ENCODE measurements around the gene AIDA. TPM values are rescaled to one million over a fixed set of nuclear protein-coding genes. Genes with fewer than 3 reads are reported as not detected.

The AIDA gene
- total RNA-seq, 6 experiments from 2014 or later, result 87.1 to 112 (median 103) TPM

DNA sequence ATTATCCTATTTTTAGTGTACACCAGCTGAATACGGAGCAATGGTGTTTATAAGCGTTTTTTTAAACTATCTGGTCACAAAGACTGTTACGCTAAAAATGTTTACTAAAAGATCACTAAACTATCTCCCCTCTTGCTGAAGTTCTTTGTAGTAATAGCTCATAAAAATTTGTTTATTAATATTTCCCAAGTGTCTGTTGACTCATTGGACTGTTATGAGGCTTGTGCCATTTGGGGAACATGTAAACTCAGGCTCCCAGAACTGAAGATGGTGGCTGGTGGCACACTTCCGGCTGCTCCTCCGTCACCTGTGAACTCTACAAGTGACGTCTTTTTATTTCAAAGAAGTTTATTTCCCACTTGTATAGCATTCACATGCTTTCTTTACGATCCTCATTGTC, 46.3 kb downstream of the AIDA start:
- TF ChIP-seq, protein P1, sequence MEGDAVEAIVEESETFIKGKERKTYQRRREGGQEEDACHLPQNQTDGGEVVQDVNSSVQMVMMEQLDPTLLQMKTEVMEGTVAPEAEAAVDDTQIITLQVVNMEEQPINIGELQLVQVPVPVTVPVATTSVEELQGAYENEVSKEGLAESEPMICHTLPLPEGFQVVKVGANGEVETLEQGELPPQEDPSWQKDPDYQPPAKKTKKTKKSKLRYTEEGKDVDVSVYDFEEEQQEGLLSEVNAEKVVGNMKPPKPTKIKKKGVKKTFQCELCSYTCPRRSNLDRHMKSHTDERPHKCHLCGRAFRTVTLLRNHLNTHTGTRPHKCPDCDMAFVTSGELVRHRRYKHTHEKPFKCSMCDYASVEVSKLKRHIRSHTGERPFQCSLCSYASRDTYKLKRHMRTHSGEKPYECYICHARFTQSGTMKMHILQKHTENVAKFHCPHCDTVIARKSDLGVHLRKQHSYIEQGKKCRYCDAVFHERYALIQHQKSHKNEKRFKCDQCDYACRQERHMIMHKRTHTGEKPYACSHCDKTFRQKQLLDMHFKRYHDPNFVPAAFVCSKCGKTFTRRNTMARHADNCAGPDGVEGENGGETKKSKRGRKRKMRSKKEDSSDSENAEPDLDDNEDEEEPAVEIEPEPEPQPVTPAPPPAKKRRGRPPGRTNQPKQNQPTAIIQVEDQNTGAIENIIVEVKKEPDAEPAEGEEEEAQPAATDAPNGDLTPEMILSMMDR (IDR thresholded peaks at IDR 0.05), result no peak
- Mint-ChIP-seq H3K9me3 (no peaks in the 10 kb centered on the region), H3K4me3 (no peak overlapping the region; the same call in 1 of the 2 replicates), H3K36me3 (ENCODE audit: low read depth) (peaks cover 32% of the 10 kb centered on the region), H3K4me1 (ENCODE audit: low read depth) (peaks cover 39% of the 10 kb centered on the region), H3K27me3 (ENCODE audit: insufficient read depth) (no peaks in the 10 kb centered on the region), H3K27ac (peak overlapping the region; percentile 76)
- DNase-seq, result peak; percentile 21

DNA sequence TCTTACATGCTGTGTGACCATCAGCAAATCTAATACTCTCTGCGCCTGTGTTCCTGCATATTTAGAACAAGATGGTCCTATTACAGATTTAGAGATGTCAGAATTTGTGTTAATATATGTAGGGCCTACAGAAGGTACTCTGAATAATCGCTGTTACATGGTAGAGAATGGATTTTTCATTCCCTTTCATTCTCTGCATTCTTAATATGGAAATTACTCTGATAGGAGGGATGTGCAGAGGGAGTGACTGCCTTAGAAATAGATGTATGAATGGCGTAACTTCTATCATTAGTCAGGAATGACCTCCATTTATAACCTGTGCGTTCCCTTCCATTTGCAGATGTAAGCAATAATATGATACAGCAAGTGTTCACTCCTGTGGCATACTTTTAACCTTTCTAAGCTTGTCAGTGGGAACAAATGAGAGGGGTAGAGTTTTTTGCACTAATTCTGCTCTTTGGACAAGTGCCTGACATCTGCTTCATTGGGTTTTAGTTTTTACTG, 48.8 kb downstream of the AIDA start:
- Mint-ChIP-seq H3K27ac (no peak overlapping the region), H3K4me1 (ENCODE audit: low read depth) (peaks cover 31% of the 10 kb centered on the region), H3K4me3 (no peak overlapping the region), H3K36me3 (ENCODE audit: low read depth) (peaks cover 37% of the 10 kb centered on the region), H3K27me3 (ENCODE audit: insufficient read depth) (0 out of 2 replicates have a peak, but pooled peaks cover 1% of the 10 kb centered on the region), H3K9me3 (no peaks in the 10 kb centered on the region)
- TF ChIP-seq, protein P1 (IDR thresholded peaks at IDR 0.05), result no peak
- DNase-seq, result no peak

DNA sequence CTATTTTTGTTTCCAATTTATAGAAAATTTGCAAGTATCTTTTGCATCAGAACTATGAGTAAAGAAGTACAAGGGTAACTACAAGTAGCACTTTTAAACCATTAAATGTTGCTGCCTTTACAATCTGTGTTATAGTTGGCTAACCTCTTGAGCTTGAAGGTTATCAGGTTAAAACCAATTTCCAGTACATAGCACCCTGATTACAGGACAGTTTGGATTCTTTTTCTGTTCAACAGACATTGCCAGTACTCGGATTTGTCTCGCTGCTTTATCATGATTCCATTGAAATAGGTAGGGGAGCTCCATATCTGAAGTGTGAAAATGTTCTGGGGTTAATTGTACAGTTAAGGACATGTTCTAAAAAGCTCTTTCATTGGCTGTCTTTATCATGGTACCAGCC, 54.4 kb downstream of the AIDA start:
- Mint-ChIP-seq H3K4me1 (ENCODE audit: low read depth) (no peaks in the 10 kb centered on the region), H3K4me3 (no peak overlapping the region), H3K27me3 (ENCODE audit: insufficient read depth) (0 out of 2 replicates have a peak, but pooled peaks cover 1% of the 10 kb centered on the region), H3K36me3 (ENCODE audit: low read depth) (peaks cover 37% of the 10 kb centered on the region), H3K9me3 (no peaks in the 10 kb centered on the region), H3K27ac (no peak overlapping the region)
- DNase-seq, result no peak
- TF ChIP-seq, protein P1 (IDR thresholded peaks at IDR 0.05), result no peak

DNA sequence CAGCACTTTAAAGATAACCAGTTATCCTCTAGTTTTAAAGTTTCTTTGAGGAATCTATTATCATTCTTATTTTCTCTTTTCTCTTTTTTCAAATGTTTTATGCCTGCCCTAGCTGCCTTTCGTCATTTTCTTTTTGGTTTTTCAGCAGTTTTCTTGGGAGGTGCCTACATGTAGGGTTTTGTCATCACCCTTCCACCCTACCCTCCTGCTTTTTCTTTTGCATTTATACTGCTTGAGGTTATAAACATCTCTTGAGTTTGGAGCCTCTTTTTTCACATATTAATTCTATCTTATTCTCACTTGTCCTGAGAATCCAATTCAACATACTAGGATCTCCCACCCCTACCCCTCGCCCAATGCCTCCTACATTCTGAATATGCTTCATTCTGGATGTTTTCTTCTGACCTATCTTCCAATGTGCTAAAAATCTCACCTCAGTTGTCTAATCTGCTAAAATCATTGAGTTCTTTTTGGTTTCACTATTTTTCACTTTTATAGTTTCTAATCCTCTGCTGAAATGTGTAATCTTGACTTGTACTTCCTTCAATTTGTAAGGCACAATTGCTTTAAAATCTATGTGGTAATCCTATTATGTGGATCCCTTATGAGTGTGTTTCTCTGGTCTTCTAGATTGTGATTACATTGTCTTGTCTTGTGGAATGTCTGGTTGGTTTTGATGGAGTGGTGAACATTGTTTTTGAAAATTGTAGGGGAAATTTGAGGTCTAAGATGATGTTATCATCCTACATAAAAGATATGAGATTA, 55.7 kb downstream of the AIDA start:
- H3K9me3 Mint-ChIP-seq, result no peaks in the 10 kb centered on the region
- H3K4me1 Mint-ChIP-seq (ENCODE audit: low read depth), result no peaks in the 10 kb centered on the region
- TF ChIP-seq, protein P1 (IDR thresholded peaks at IDR 0.05), result no peak
- no peak for DNase-seq
- H3K4me3 Mint-ChIP-seq, result no peak overlapping the region
- peaks cover 37% of the 10 kb centered on the region for H3K36me3 Mint-ChIP-seq (ENCODE audit: low read depth)
- no peak overlapping the region for H3K27ac Mint-ChIP-seq
- 0 out of 2 replicates have a peak, but pooled peaks cover 1% of the 10 kb centered on the region for H3K27me3 Mint-ChIP-seq (ENCODE audit: insufficient read depth)

DNA sequence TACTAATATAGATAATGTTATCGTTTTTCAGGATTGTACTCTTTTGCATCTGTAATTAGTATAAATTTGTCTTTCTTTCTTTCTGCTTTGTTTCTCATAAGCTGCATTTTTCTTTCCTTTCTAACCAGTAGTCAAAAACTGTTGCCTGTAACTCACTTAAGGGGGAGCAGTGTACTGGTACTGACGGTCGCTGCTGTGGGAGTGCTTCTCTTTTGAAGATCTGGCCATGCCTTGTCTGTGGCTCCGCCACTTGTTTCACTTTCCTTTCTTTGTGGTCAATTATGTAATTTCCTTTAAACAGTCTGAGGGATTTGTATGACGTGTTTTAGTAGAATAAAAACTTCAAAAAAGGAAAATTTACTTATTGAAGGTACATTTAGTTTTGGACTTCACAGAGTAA, 57.4 kb downstream of the AIDA start:
- no peak overlapping the region for H3K27ac Mint-ChIP-seq
- H3K36me3 Mint-ChIP-seq (ENCODE audit: low read depth), result peaks cover 33% of the 10 kb centered on the region

More for the DNA sequence above, 57.4 kb downstream of the AIDA start:
- Mint-ChIP-seq H3K4me1 (ENCODE audit: low read depth) (no peaks in the 10 kb centered on the region), H3K4me3 (no peak overlapping the region), H3K27me3 (ENCODE audit: insufficient read depth) (no peaks in the 10 kb centered on the region), H3K9me3 (no peaks in the 10 kb centered on the region)
- no peak for DNase-seq
- TF ChIP-seq, protein P1 (IDR thresholded peaks at IDR 0.05), result no peak

All from HFFc6 (cell line).